Measurements from ENCODE around the gene CXCL1. TPM values are rescaled to one million over a fixed set of nuclear protein-coding genes. Genes with fewer than 3 reads are reported as not detected.

The CXCL1 gene
- 1.0 and 5.3 TPM in 2 replicates for total RNA-seq

DNA sequence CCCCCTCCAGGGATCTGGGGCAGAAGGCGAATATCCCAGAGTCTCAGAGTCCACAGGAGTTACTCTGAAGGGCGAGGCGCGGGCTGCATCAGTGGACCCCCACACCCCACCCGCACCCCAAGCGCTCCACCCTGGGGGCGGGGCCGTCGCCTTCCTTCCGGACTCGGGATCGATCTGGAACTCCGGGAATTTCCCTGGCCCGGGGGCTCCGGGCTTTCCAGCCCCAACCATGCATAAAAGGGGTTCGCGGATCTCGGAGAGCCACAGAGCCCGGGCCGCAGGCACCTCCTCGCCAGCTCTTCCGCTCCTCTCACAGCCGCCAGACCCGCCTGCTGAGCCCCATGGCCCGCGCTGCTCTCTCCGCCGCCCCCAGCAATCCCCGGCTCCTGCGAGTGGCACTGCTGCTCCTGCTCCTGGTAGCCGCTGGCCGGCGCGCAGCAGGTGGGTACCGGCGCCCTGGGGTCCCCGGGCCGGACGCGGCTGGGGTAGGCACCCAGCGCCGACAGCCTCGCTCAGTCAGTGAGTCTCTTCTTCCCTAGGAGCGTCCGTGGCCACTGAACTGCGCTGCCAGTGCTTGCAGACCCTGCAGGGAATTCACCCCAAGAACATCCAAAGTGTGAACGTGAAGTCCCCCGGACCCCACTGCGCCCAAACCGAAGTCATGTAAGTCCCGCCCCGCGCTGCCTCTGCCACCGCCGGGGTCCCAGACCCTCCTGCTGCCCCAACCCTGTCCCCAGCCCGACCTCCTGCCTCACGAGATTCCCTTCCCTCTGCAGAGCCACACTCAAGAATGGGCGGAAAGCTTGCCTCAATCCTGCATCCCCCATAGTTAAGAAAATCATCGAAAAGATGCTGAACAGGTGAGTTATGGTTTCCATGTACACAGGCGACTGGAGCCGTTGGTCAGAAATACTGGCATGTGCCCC is at the start of gene CXCL1:
Gene CXCL1, plus strand, starts transcription at position 264 of the 926 bp plus-strand sequence. Its CDS starts 78 bp downstream, at position 342.

GRCh38 chr4:73836373-73837279 is 32.6 kb upstream of the CXCL1 start, which contains the start of gene CXCL6:
Gene CXCL6, plus strand, starts transcription at chr4:73836678. Its CDS starts 73 bp downstream, at chr4:73836751.

DNA sequence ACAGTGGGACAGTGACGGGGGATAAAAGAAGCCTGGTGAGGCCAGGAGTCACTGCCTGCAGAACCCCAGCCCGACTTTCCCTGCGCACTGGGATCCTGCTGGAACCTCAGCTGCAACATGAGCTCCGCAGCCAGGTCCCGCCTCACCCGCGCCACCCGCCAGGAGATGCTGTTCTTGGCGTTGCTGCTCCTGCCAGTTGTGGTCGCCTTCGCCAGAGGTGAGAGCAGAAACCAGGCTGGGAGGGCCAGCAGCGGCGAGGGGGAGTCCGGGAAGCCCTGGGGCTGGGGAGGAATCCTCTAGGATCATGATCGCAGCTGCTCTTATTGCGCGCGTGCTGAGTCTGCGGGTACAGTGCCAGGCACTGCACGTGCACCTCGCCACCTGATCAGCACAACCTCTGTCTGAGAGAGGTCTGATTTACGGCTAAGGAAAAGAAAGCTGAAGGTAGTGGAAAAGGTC is 15.9 kb upstream of the CXCL1 start, which contains the start of gene PF4V1:
Gene PF4V1, plus strand, starts transcription at position 51 of the 459 bp plus-strand sequence. Its CDS starts 67 bp downstream, at position 118.

Other genes starting within 250 kb of the CXCL1 start
- gene RASSF6, start 249.0 kb upstream of the CXCL1 start, total RNA-seq, result not detected in 2 replicates
- gene CXCL8, start 128.8 kb upstream of the CXCL1 start, total RNA-seq, result 3.7 and 69.8 TPM in 2 replicates
- under 0.01 TPM in 1 of 2 replicates, not detected in the other for gene CXCL6, start 32.7 kb upstream of the CXCL1 start, total RNA-seq
- not detected in 2 replicates for gene PF4V1, start 16.1 kb upstream of the CXCL1 start, total RNA-seq
- gene PF4, start 112.6 kb downstream of the CXCL1 start, total RNA-seq, result not detected in 2 replicates
- not detected in 2 replicates for gene PPBP, start 118.8 kb downstream of the CXCL1 start, total RNA-seq
- 0.09 and 0.11 TPM in 2 replicates for gene CXCL5, start 129.3 kb downstream of the CXCL1 start, total RNA-seq
- gene CXCL3, start 169.3 kb downstream of the CXCL1 start, total RNA-seq, result 0.33 and 0.43 TPM in 2 replicates
- gene CXCL2, start 229.8 kb downstream of the CXCL1 start, total RNA-seq, result 1.1 and 2.3 TPM in 2 replicates